Measurements from ENCODE around the gene MVP.
"Not testable (repeated sequence)": the region's sequence is repeated elsewhere in the genome, so short reads cannot be mapped to it uniquely, and the experiment has no call there.

The MVP gene

GRCh38 chr16:29862884-29863668 lies 42.8 kb downstream of the MVP start, which contains the start of gene CDIPT:
Gene CDIPT, minus strand, starts transcription at chr16:29863226. Its CDS starts 369 bp downstream, at chr16:29862857.
- Histone ChIP-seq H3K4me1 (ENCODE audit: control insufficient read depth, insufficient read depth, low read length) (peaks cover 4% of the 10 kb centered on the region; the same call in 1 of the 2 replicates), H3K36me3 (ENCODE audit: control insufficient read depth, insufficient read depth, low read length) (peaks cover 30% of the 10 kb centered on the region), H3K27ac (ENCODE audit: low read depth, low read length) (peak within 1 kb of the TSS; percentile 99), H3K27me3 (ENCODE audit: control insufficient read depth, insufficient read depth, low read length) (no peaks in the 10 kb centered on the region), H3K9me3 (ENCODE audit: control insufficient read depth, insufficient read depth, low read length) (no peaks in the 10 kb centered on the region), H3K9ac (ENCODE audit: low read depth, low read length) (peak within 1 kb of the TSS; percentile 99), H3K4me3 (ENCODE audit: low read depth, low read length) (peak within 1 kb of the TSS; percentile 97)

DNA sequence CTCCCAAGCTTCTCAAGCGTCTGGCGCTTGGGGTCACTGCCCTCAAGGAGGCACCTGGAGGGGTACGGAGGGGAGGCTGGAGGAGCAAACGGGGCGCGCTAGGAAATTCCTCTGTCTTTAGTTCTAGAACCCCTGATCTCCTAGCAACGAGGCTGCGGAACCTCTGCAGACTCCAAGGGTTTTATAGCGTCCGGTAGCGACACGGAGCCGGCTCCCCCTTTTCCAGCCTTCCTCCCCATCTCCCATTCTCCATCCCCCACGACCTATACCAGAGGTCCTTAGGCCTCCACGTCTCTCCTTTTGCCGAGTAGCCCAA lies 43.4 kb downstream of the MVP start:
- Histone ChIP-seq H3K9me3 (ENCODE audit: control insufficient read depth, insufficient read depth, low read length) (no peaks in the 10 kb centered on the region), H3K36me3 (ENCODE audit: control insufficient read depth, insufficient read depth, low read length) (peaks cover 25% of the 10 kb centered on the region), H3K27me3 (ENCODE audit: control insufficient read depth, insufficient read depth, low read length) (no peaks in the 10 kb centered on the region), H3K27ac (ENCODE audit: low read depth, low read length) (peak overlapping the region; percentile 99), H3K4me3 (ENCODE audit: low read depth, low read length) (peak overlapping the region; percentile 97; the same call in 1 of the 2 replicates), H3K9ac (ENCODE audit: low read depth, low read length) (no peak overlapping the region; the same call in 1 of the 2 replicates), H3K4me1 (ENCODE audit: control insufficient read depth, insufficient read depth, low read length) (peaks cover 4% of the 10 kb centered on the region; the same call in 1 of the 2 replicates)

DNA sequence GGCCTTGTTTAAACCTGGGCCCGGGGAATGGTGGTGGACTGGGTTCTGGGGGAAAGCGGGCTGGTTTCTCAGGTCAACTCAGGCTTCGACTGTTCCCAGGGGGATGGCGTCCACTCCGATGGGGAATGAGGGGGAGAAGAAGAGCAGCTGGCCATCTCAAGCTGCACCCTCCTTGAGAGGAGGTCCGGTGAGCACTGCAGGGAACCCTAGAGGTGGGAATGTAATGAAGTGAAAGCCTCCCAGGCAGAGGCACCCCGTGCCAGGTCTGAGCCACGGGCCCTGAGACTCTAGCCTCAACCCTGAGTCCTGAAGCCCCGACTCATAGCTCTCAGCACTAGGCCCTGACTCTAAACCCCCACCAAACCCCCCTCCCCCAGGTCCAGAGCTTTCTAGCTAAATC lies 43.9 kb downstream of the MVP start:
- Histone ChIP-seq H3K27ac (ENCODE audit: low read depth, low read length) (no peak overlapping the region), H3K36me3 (ENCODE audit: control insufficient read depth, insufficient read depth, low read length) (peaks cover 19% of the 10 kb centered on the region)

GRCh38 chr16:29868396-29869009 lies 48.2 kb downstream of the MVP start:
- peaks cover 15% of the 10 kb centered on the region for H3K36me3 ChIP-seq (ENCODE audit: control insufficient read depth, insufficient read depth, low read length)
- no peak overlapping the region for H3K27ac ChIP-seq (ENCODE audit: low read depth, low read length)
- peaks cover 4% of the 10 kb centered on the region; the same call in 1 of the 2 replicates for H3K4me1 ChIP-seq (ENCODE audit: control insufficient read depth, insufficient read depth, low read length)
- H3K9me3 ChIP-seq (ENCODE audit: control insufficient read depth, insufficient read depth, low read length): no peaks in the 10 kb centered on the region
- H3K9ac ChIP-seq (ENCODE audit: low read depth, low read length): no peak overlapping the region
- H3K27me3 ChIP-seq (ENCODE audit: control insufficient read depth, insufficient read depth, low read length): no peaks in the 10 kb centered on the region
- no peak overlapping the region for H3K4me3 ChIP-seq (ENCODE audit: low read depth, low read length)

More for the DNA sequence above, 43.9 kb downstream of the MVP start:
- no peak overlapping the region for H3K9ac ChIP-seq (ENCODE audit: low read depth, low read length)
- no peaks in the 10 kb centered on the region for H3K9me3 ChIP-seq (ENCODE audit: control insufficient read depth, insufficient read depth, low read length)
- no peak overlapping the region for H3K4me3 ChIP-seq (ENCODE audit: low read depth, low read length)
- H3K27me3 ChIP-seq (ENCODE audit: control insufficient read depth, insufficient read depth, low read length): no peaks in the 10 kb centered on the region
- H3K4me1 ChIP-seq (ENCODE audit: control insufficient read depth, insufficient read depth, low read length): peaks cover 4% of the 10 kb centered on the region; the same call in 1 of the 2 replicates

GRCh38 chr16:29869067-29869466 lies 48.8 kb downstream of the MVP start:
- H3K9ac ChIP-seq (ENCODE audit: low read depth, low read length); H3K4me1 ChIP-seq (ENCODE audit: control insufficient read depth, insufficient read depth, low read length); H3K9me3 ChIP-seq (ENCODE audit: control insufficient read depth, insufficient read depth, low read length); H3K27ac ChIP-seq (ENCODE audit: low read depth, low read length); H3K27me3 ChIP-seq (ENCODE audit: control insufficient read depth, insufficient read depth, low read length); H3K4me3 ChIP-seq (ENCODE audit: low read depth, low read length): not testable (repeated sequence)
- H3K36me3 ChIP-seq (ENCODE audit: control insufficient read depth, insufficient read depth, low read length): peaks cover 15% of the 10 kb centered on the region

GRCh38 chr16:29871822-29872546 lies 51.7 kb downstream of the MVP start:
- Histone ChIP-seq H3K9me3 (ENCODE audit: control insufficient read depth, insufficient read depth, low read length) (no peaks in the 10 kb centered on the region), H3K4me1 (ENCODE audit: control insufficient read depth, insufficient read depth, low read length) (no peaks in the 10 kb centered on the region), H3K9ac (ENCODE audit: low read depth, low read length) (no peak overlapping the region), H3K4me3 (ENCODE audit: low read depth, low read length) (no peak overlapping the region), H3K36me3 (ENCODE audit: control insufficient read depth, insufficient read depth, low read length) (peaks cover 15% of the 10 kb centered on the region), H3K27ac (ENCODE audit: low read depth, low read length) (no peak overlapping the region), H3K27me3 (ENCODE audit: control insufficient read depth, insufficient read depth, low read length) (no peaks in the 10 kb centered on the region)

DNA sequence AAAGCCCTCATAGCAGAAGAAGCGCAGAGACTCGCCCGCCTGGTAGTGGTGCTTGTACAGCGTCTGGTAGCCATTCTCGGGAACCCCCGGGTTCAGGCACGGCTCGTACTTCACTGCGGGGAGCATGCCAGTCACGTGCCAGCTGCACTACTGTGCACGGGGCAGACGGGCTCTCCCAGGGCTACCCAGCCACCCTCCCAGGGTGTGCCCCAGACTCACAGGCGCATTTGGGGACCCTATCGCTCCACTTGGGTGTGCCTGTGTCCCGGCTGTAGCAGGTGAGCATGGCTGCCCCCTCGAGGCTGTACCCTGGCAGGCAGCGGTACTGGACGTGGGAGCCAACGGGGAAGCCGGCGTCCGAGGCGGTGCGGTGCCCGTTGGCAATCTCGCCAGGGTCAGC lies 53.1 kb downstream of the MVP start:
- no peaks in the 10 kb centered on the region for H3K27me3 ChIP-seq (ENCODE audit: control insufficient read depth, insufficient read depth, low read length)
- H3K4me3 ChIP-seq (ENCODE audit: low read depth, low read length): no peak overlapping the region
- no peak overlapping the region for H3K27ac ChIP-seq (ENCODE audit: low read depth, low read length)
- H3K36me3 ChIP-seq (ENCODE audit: control insufficient read depth, insufficient read depth, low read length): peaks cover 15% of the 10 kb centered on the region
- peaks cover 3% of the 10 kb centered on the region; the same call in 1 of the 2 replicates for H3K4me1 ChIP-seq (ENCODE audit: control insufficient read depth, insufficient read depth, low read length)
- no peaks in the 10 kb centered on the region for H3K9me3 ChIP-seq (ENCODE audit: control insufficient read depth, insufficient read depth, low read length)
- H3K9ac ChIP-seq (ENCODE audit: low read depth, low read length): no peak overlapping the region

GRCh38 chr16:29875206-29875605 lies 54.9 kb downstream of the MVP start:
- no peaks in the 10 kb centered on the region for H3K27me3 ChIP-seq (ENCODE audit: control insufficient read depth, insufficient read depth, low read length)
- H3K27ac ChIP-seq (ENCODE audit: low read depth, low read length): no peak overlapping the region
- peaks cover 3% of the 10 kb centered on the region; the same call in 1 of the 2 replicates for H3K4me1 ChIP-seq (ENCODE audit: control insufficient read depth, insufficient read depth, low read length)
- peaks cover 22% of the 10 kb centered on the region for H3K36me3 ChIP-seq (ENCODE audit: control insufficient read depth, insufficient read depth, low read length)
- H3K4me3 ChIP-seq (ENCODE audit: low read depth, low read length): no peak overlapping the region
- no peaks in the 10 kb centered on the region for H3K9me3 ChIP-seq (ENCODE audit: control insufficient read depth, insufficient read depth, low read length)
- H3K9ac ChIP-seq (ENCODE audit: low read depth, low read length): no peak overlapping the region

- peak overlapping the region; percentile 65 for H3K4me3 ChIP-seq (ENCODE audit: low read depth, low read length)
These were observed 55.9 kb downstream of the MVP start for GRCh38 chr16:29876217-29876593.

GRCh38 chr16:29876594-29877249 lies 56.5 kb downstream of the MVP start:
- Histone ChIP-seq H3K9me3 (ENCODE audit: control insufficient read depth, insufficient read depth, low read length) (no peaks in the 10 kb centered on the region), H3K36me3 (ENCODE audit: control insufficient read depth, insufficient read depth, low read length) (peaks cover 12% of the 10 kb centered on the region), H3K4me3 (ENCODE audit: low read depth, low read length) (peak overlapping the region; percentile 65), H3K9ac (ENCODE audit: low read depth, low read length) (no peak overlapping the region), H3K27ac (ENCODE audit: low read depth, low read length) (no peak overlapping the region), H3K27me3 (ENCODE audit: control insufficient read depth, insufficient read depth, low read length) (no peaks in the 10 kb centered on the region), H3K4me1 (ENCODE audit: control insufficient read depth, insufficient read depth, low read length) (peaks cover 3% of the 10 kb centered on the region; the same call in 1 of the 2 replicates)

More at GRCh38 chr16:29876217-29876593, 55.9 kb downstream of the MVP start:
- no peak overlapping the region for H3K9ac ChIP-seq (ENCODE audit: low read depth, low read length)
- peaks cover 3% of the 10 kb centered on the region; the same call in 1 of the 2 replicates for H3K4me1 ChIP-seq (ENCODE audit: control insufficient read depth, insufficient read depth, low read length)
- H3K9me3 ChIP-seq (ENCODE audit: control insufficient read depth, insufficient read depth, low read length): no peaks in the 10 kb centered on the region
- no peak overlapping the region for H3K27ac ChIP-seq (ENCODE audit: low read depth, low read length)
- H3K36me3 ChIP-seq (ENCODE audit: control insufficient read depth, insufficient read depth, low read length): peaks cover 17% of the 10 kb centered on the region
- no peaks in the 10 kb centered on the region for H3K27me3 ChIP-seq (ENCODE audit: control insufficient read depth, insufficient read depth, low read length)
